Left ventricle myocardium inferior (tissue), 1 donor: ENCODE data around the gene ATP11A. TPM values are rescaled to one million over a fixed set of nuclear protein-coding genes. Genes with fewer than 3 reads are reported as not detected.

Experiments used
- DNase-seq: peaks from one replicate; pipeline ENCODE4 v3.0.0-alpha.2; 2020
- H3K27ac ChIP-seq: fragments of 200-600 bp; replicated peaks from 2 replicates; pipeline ENCODE4 v1.8.0; 2021
- H3K27me3 ChIP-seq: fragments of 200-600 bp; 2 replicates; pipeline ENCODE4 v1.8.0; 2021; ENCODE audit warnings: low read depth
- H3K36me3 ChIP-seq: fragments of 200-600 bp; 2 replicates; pipeline ENCODE4 v1.8.0; 2021
- H3K4me1 ChIP-seq: fragments of 200-600 bp; 2 replicates; pipeline ENCODE4 v1.8.0; 2021
- H3K4me3 ChIP-seq: fragments of 200-600 bp; 2 replicates; pipeline ENCODE4 v1.8.0; 2021; ENCODE audit warnings: mild to moderate bottlenecking, moderate library complexity
- H3K9me3 ChIP-seq: fragments of 200-600 bp; replicated peaks from 2 replicates; pipeline ENCODE4 v1.8.0; 2021
- intact Hi-C: fragments of 100-400 bp; cut with micrococcal nuclease; formaldehyde crosslinking; loops from one replicate; pipeline ENCODE4 v1.11.0; 2022
- total RNA-seq: library from RNA; stranded (reverse); fragmentation: NEBNext Ultra II Directional; extraction: Animal tissue kit (Norgen Biotek cat#: 25700); gene quantifications from one replicate; pipeline ENCODE4 v1.2.1, GENCODE V29; 2021
- TF ChIP-seq, protein P1 (sequence below): fragments of 200-600 bp; IDR thresholded peaks from 2 replicates; pipeline ENCODE4 v1.8.0; 2021; ENCODE audit warnings: antibody characterized with exemption, mild to moderate bottlenecking, borderline replicate concordance
- donor health status: DM: no; HTN: yes; CAD: no; lungs with severe emphysema.

The ATP11A gene
- total RNA-seq, 1 donor from 2014 or later = 106 TPM

DNA sequence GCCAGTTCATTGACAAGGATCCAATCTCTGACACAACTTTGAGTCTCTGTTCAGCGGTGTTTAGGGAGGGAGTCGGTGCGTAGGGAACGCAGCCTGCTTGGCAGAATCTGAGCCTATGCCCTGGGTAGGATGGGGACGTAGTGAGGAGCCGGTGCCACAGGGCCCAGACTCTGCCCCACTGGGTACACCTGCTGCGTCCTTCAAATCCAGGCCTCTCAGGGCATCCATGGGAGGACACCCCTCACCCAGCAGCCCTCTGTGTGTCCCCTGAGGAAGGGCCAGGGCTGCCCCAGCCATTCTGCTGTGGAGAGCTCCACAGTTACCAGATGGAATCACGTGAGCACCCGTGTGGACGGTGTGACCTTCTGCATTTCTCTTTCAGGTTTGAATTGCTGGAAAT lies 146.0 kb downstream of the ATP11A start:
- no peaks in the 10 kb centered on the region for H3K9me3 ChIP-seq
- H3K27me3 ChIP-seq = no peaks in the 10 kb centered on the region
- intact Hi-C loops = no loop called here
- TF ChIP-seq, protein P1, sequence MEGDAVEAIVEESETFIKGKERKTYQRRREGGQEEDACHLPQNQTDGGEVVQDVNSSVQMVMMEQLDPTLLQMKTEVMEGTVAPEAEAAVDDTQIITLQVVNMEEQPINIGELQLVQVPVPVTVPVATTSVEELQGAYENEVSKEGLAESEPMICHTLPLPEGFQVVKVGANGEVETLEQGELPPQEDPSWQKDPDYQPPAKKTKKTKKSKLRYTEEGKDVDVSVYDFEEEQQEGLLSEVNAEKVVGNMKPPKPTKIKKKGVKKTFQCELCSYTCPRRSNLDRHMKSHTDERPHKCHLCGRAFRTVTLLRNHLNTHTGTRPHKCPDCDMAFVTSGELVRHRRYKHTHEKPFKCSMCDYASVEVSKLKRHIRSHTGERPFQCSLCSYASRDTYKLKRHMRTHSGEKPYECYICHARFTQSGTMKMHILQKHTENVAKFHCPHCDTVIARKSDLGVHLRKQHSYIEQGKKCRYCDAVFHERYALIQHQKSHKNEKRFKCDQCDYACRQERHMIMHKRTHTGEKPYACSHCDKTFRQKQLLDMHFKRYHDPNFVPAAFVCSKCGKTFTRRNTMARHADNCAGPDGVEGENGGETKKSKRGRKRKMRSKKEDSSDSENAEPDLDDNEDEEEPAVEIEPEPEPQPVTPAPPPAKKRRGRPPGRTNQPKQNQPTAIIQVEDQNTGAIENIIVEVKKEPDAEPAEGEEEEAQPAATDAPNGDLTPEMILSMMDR = no peak
- H3K4me1 ChIP-seq = peaks cover 12% of the 10 kb centered on the region
- no peak for DNase-seq
- H3K27ac ChIP-seq = no peak overlapping the region
- H3K36me3 ChIP-seq = peaks cover 90% of the 10 kb centered on the region
- no peak overlapping the region for H3K4me3 ChIP-seq

GRCh38 chr13:112836940-112837339 lies 147.1 kb downstream of the ATP11A start:
- Histone ChIP-seq H3K4me1 (peaks cover 22% of the 10 kb centered on the region), H3K36me3 (peaks cover 88% of the 10 kb centered on the region), H3K27ac (no peak overlapping the region), H3K9me3 (no peaks in the 10 kb centered on the region), H3K27me3 (no peaks in the 10 kb centered on the region), H3K4me3 (no peak overlapping the region)
- intact Hi-C loops = no loop called here
- TF ChIP-seq, protein P1 = no peak
- no peak for DNase-seq

GRCh38 chr13:112837371-112838037 lies 147.7 kb downstream of the ATP11A start:
- Histone ChIP-seq H3K9me3 (no peaks in the 10 kb centered on the region), H3K27me3 (no peaks in the 10 kb centered on the region), H3K27ac (no peak overlapping the region), H3K36me3 (peaks cover 82% of the 10 kb centered on the region), H3K4me3 (no peak overlapping the region), H3K4me1 (peaks cover 28% of the 10 kb centered on the region)
- intact Hi-C loops = no loop called here
- DNase-seq = no peak
- TF ChIP-seq, protein P1 = no peak

- no peak overlapping the region for H3K27ac ChIP-seq
- no peak overlapping the region for H3K4me3 ChIP-seq
- DNase-seq = no peak
- H3K27me3 ChIP-seq = no peaks in the 10 kb centered on the region
- no peaks in the 10 kb centered on the region for H3K9me3 ChIP-seq
- peaks cover 32% of the 10 kb centered on the region for H3K4me1 ChIP-seq
- peaks cover 82% of the 10 kb centered on the region for H3K36me3 ChIP-seq
- TF ChIP-seq, protein P1 = no peak
- intact Hi-C loops = no loop called here
Measured at GRCh38 chr13:112838038-112838841, 148.4 kb downstream of the ATP11A start.

DNA sequence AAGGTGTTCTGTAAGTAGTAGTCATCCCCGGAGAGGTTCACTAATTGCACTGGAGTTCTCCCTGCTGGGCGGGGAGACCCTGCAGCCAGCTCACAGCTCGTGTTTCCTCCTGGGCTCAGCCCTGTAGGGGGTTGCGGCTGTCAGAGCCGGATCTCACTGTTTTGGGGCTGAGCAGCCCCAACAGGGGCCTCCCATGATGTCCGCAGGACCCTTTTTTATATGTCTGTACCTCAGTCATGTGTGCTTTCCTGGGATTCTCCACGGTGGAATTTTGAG lies 148.9 kb downstream of the ATP11A start:
- Histone ChIP-seq H3K4me3 (no peak overlapping the region), H3K9me3 (no peaks in the 10 kb centered on the region), H3K36me3 (peaks cover 82% of the 10 kb centered on the region), H3K27ac (no peak overlapping the region), H3K4me1 (peaks cover 32% of the 10 kb centered on the region), H3K27me3 (no peaks in the 10 kb centered on the region)
- no peak for DNase-seq
- intact Hi-C loops = no loop called here
- TF ChIP-seq, protein P1 = no peak
